ENCODE data around the gene MAP2K5.
A peak's percentile ranks its signal among the peaks of the same experiment; 100 is the strongest.

The MAP2K5 gene

GRCh38 chr15:67724691-67725375, 182.3 kb downstream of the MAP2K5 start:
- TF ChIP-seq EGR1 (IDR thresholded peaks at IDR 0.05) (no peak), TCF12 (IDR thresholded peaks at IDR 0.05; ENCODE audit: low read depth) (no peak), FOXM1 (IDR thresholded peaks at IDR 0.05; ENCODE audit: borderline replicate concordance, low read depth) (no peak), USF1 (IDR thresholded peaks at IDR 0.05) (no peak), REST (IDR thresholded peaks at IDR 0.05; ENCODE audit: low read depth) (no peak), YY1 (IDR thresholded peaks at IDR 0.05; ENCODE audit: low read depth) (no peak), TEAD4 (IDR thresholded peaks at IDR 0.05) (no peak), EP300 (IDR thresholded peaks at IDR 0.05; ENCODE audit: borderline replicate concordance) (no peak), CREB1 (IDR thresholded peaks at IDR 0.05; ENCODE audit: low read depth) (no peak), CEBPB (IDR thresholded peaks at IDR 0.05) (no peak), TAF1 (IDR thresholded peaks at IDR 0.05; ENCODE audit: low read depth) (no peak), NFIC (IDR thresholded peaks at IDR 0.05) (no peak), ZBTB7A (IDR thresholded peaks at IDR 0.05; ENCODE audit: low read depth) (no peak), RAD21 (IDR thresholded peaks at IDR 0.05; ENCODE audit: low read depth) (no peak)
- TF ChIP-seq, protein P1, sequence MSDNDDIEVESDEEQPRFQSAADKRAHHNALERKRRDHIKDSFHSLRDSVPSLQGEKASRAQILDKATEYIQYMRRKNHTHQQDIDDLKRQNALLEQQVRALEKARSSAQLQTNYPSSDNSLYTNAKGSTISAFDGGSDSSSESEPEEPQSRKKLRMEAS (IDR thresholded peaks at IDR 0.05): no peak

- TF ChIP-seq, protein P1 (IDR thresholded peaks at IDR 0.05): no peak
- TF ChIP-seq EP300 (IDR thresholded peaks at IDR 0.05; ENCODE audit: borderline replicate concordance): no peak
Observed at GRCh38 chr15:67730135-67730534, 187.6 kb downstream of the MAP2K5 start.

DNA sequence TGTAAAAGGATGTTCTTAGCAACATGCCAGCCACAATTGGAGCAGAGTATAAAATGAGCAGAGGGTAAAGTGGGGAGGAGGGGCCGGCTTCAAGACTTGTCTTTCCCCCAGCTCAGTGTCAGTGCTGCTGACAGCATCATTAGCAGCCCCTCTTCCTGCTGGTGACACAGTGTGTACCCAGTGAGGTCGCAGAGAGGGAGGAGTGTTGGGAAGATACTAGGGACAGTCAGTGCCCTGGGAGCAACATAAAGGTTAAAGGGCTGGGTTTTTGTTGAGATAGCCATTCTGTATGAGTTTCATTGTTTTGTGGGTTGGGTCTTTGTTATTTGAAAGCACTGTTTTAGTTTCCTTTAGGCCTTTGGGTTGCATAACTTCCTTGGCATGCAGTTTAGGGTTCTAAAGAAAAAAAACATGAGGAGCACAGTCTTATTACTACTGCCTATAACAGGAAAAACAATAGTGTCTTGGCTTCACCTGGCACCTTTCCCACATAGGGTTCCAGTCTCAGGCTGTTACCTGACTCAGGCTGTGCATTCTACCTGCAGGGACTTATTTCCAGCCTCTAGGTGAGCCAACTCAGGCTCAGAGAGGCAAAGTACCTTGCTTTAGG, 188.7 kb downstream of the MAP2K5 start:
- TF ChIP-seq EP300 (IDR thresholded peaks at IDR 0.05; ENCODE audit: borderline replicate concordance): no peak
- TF ChIP-seq TEAD4 (IDR thresholded peaks at IDR 0.05): 0 out of 2 replicates have a peak, but pooled peaks have one; percentile 14
- peak; percentile 50 for TF ChIP-seq NFIC (IDR thresholded peaks at IDR 0.05)
- TF ChIP-seq CEBPB (IDR thresholded peaks at IDR 0.05): peak; percentile 84

DNA sequence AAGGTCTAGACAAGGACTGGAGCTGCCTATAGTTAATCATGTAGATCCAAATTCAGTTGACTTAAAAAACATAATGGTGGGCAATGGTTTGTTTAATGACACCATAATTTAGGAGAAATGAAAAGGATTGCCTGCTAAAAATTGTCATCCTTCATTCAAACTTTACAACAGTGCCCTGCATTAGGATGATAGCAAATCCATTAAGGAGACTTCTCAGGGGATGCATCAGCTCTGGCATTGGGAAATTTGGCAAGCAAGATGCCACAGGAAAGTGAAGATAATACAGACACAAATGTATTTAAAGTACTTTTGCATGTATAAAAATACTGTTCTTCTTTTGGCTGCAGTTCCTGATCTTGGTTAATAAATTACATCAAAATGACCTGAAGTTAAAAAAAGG, 189.7 kb downstream of the MAP2K5 start:
- TF ChIP-seq YY1 (IDR thresholded peaks at IDR 0.05; ENCODE audit: low read depth) (no peak), CEBPB (IDR thresholded peaks at IDR 0.05) (no peak), TCF12 (IDR thresholded peaks at IDR 0.05; ENCODE audit: low read depth) (no peak), USF1 (IDR thresholded peaks at IDR 0.05) (no peak), EP300 (IDR thresholded peaks at IDR 0.05; ENCODE audit: borderline replicate concordance) (no peak), EGR1 (IDR thresholded peaks at IDR 0.05) (no peak), CREB1 (IDR thresholded peaks at IDR 0.05; ENCODE audit: low read depth) (no peak)

- TF ChIP-seq FOXM1 (IDR thresholded peaks at IDR 0.05; ENCODE audit: borderline replicate concordance, low read depth) (no peak), TEAD4 (IDR thresholded peaks at IDR 0.05) (no peak), EP300 (IDR thresholded peaks at IDR 0.05; ENCODE audit: borderline replicate concordance) (no peak), USF1 (IDR thresholded peaks at IDR 0.05) (no peak), CEBPB (IDR thresholded peaks at IDR 0.05) (no peak), TCF12 (IDR thresholded peaks at IDR 0.05; ENCODE audit: low read depth) (no peak), YY1 (IDR thresholded peaks at IDR 0.05; ENCODE audit: low read depth) (no peak), REST (IDR thresholded peaks at IDR 0.05; ENCODE audit: low read depth) (no peak), EGR1 (IDR thresholded peaks at IDR 0.05) (no peak), CREB1 (IDR thresholded peaks at IDR 0.05; ENCODE audit: low read depth) (no peak), ZBTB7A (IDR thresholded peaks at IDR 0.05; ENCODE audit: low read depth) (no peak), RAD21 (IDR thresholded peaks at IDR 0.05; ENCODE audit: low read depth) (no peak), NFIC (IDR thresholded peaks at IDR 0.05) (no peak), TAF1 (IDR thresholded peaks at IDR 0.05; ENCODE audit: low read depth) (no peak)
- TF ChIP-seq, protein P1 (IDR thresholded peaks at IDR 0.05): no peak
Observed at GRCh38 chr15:67732671-67733374, 190.3 kb downstream of the MAP2K5 start.
